HG02763 (cell line): ENCODE results near the gene UBE2G1.
"Not testable (repeated sequence)": the region's sequence is repeated elsewhere in the genome, so short reads cannot be mapped to it uniquely, and the experiment has no call there.

Source experiments
- ATAC-seq: cut with Tn5 transposase; IDR thresholded peaks from one replicate; pipeline ENCODE4 v1.9.1; 2021; ENCODE audit warnings: mild to moderate bottlenecking, moderate library complexity; ENCODE audit not compliant: unreplicated experiment

Gene UBE2G1

GRCh38 chr17:4375796-4376440 lies 9.4 kb upstream of the UBE2G1 start:
- not testable (repeated sequence) for ATAC-seq

GRCh38 chr17:4375039-4375748 lies 8.7 kb upstream of the UBE2G1 start:
- peak; percentile 63 for ATAC-seq

DNA sequence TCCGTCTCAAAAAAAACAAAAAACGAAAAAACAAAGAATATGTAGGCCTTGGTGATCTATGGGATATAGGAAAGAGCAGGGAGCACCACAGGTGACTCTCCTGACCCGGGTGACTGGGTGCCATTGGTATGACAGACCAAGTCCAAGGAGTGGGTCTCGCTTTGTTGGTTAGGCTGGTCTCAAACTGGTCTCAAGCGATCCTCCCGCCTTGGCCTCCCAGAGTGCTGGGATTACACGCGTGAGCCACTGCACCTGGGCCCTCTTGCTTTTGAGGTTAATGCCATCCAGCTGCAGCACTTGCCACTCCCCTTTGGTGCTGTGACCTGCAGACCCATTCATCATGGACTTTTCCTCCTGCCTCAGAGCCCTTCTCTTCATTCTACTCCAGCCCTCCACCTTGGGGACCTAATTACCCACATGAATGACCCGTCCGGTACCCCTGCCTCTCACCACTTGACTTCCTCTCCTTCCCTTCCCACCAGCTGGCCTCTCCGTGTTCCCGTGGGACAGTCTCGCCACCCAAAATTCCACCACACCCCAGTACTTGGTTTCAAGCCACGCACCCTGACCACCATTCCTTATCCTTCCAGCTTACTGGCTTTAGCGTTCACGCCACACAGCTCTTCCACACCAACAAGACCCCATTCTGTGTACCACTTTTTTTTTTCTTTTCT lies 3.2 kb upstream of the UBE2G1 start:
- ATAC-seq, result no peak

GRCh38 chr17:4368341-4368740 lies 1.9 kb upstream of the UBE2G1 start:
- no peak for ATAC-seq

DNA sequence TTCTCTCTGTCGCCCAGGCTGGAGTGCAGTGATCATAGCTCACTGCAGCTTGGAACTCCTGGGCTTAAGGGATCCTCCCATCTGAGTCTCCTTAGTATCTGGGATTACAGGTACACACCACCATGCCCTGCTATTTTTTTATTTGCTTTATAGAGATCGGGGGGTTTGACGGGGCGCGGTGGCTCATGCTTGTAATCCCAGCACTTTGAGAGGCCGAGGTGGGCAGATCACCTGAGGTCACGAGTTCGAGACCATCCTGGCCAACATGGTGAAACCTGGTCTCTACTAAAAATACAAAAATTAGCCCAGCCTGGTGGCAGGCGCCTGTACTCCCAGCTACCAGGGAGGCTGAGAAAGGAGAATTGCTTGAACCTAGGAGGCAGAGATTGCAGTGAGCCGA lies 702 bp upstream of the UBE2G1 start:
- ATAC-seq, result not testable (repeated sequence)

- ATAC-seq, result peak; percentile 24
These were observed 698 bp downstream of the UBE2G1 start for GRCh38 chr17:4365628-4366326.

GRCh38 chr17:4365103-4365627 lies 1.3 kb downstream of the UBE2G1 start:
- ATAC-seq, result peak; percentile 34

DNA sequence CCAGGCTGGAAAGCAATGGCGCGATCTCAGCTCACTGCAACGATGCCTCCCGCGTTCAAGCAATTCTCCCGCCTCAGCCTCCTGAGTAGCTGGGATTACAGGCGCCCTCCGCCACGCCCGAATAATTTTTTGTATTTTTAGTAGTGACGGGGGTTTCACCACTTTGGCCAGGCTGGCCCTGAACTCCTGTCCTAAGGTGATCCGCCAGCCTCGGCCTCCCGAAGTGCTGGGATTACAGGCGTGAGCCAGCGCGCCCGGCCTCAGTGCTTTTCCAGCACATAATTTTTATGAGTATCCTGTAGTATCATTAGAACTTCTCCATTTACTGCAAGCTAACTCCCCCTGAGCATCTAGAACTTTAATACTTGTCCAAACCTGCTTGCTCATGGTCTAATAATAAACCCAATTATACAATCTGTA lies 1.8 kb downstream of the UBE2G1 start:
- no peak for ATAC-seq

- ATAC-seq, result no peak
These were observed 4.3 kb downstream of the UBE2G1 start for GRCh38 chr17:4362141-4362540.

DNA sequence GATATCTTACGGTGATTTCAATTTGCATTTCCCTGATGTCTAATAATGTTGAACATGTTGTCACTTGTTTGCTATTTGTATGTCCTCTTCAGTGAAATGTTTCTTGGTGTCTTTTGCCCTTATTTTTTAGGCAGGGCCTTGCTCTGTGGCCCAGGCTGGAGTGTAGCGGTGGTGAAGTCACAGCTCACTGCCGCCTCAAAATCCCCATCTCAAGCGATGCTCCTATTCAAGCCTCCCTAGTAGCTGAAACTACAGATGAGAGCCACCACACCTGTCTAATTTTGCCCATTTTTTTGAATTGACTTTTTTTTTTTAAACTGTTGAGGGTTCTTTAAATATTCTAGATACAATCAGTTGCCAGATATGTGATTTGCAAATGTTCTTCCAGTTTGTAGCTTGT lies 8.3 kb downstream of the UBE2G1 start:
- no peak for ATAC-seq

- no peak for ATAC-seq
These were observed 8.8 kb downstream of the UBE2G1 start for GRCh38 chr17:4357671-4358070.

GRCh38 chr17:4357030-4357628 lies 9.3 kb downstream of the UBE2G1 start:
- no peak for ATAC-seq

- ATAC-seq, result no peak
These were observed 11.5 kb downstream of the UBE2G1 start for GRCh38 chr17:4354862-4355514.

GRCh38 chr17:4354206-4354605 lies 12.3 kb downstream of the UBE2G1 start:
- no peak for ATAC-seq

DNA sequence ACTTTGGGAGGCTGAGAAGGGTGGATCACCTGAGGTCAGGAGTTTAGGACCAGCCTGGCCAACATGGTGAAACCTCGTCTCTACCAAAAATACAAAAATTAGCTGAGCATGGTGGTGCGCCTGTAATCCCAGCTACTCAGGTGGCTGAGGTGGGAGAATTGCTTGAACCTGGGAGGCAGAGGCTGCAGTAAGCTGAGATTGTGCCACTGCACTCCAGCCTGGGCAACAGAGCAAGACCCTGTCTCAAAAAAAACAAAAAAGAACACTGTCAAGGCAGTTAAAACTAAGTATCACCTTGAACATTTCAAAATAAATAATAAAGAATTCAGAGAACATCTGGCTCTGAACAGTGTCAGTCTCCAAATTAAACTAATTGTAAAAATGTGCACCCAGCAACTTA lies 16.3 kb downstream of the UBE2G1 start:
- ATAC-seq, result not testable (repeated sequence)

GRCh38 chr17:4345581-4346252 lies 20.8 kb downstream of the UBE2G1 start:
- no peak for ATAC-seq

DNA sequence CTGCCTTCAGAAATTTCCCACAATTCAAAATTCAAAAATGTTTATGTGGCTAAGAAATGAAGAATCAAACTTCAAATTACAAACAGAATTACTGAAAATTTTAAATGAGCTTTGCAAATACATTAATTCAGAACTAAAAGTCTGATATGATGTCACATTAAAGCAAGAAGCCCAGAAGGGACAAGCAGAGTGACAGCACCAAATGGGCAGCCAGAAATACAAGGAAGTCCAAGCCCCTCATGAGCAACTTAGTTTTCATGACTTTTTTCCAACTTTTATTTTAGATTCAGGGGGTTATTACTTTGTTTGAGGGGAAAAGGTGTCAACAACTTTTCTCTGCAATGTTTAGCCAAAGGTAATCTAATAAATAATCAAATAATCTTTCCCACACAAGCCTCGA lies 21.5 kb downstream of the UBE2G1 start:
- no peak for ATAC-seq

DNA sequence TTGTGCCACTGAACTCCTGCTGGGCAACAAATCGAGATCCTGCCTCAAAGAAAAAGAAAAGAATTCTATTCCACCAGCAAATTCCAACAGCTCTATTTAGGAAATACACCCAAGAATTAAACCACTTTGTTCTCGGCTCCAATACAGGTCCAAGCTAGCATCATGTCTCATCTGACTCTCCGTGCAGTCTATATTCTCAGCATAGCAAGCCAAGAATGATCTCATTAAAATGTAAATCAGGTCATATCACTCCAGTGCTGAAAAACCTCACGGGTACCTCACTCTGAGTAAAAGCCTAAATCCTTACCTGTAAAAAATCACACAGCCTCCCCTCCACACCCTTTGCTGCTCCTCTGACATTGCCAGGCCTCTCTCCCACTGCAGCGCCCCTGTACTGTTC lies 23.9 kb downstream of the UBE2G1 start:
- ATAC-seq, result no peak

DNA sequence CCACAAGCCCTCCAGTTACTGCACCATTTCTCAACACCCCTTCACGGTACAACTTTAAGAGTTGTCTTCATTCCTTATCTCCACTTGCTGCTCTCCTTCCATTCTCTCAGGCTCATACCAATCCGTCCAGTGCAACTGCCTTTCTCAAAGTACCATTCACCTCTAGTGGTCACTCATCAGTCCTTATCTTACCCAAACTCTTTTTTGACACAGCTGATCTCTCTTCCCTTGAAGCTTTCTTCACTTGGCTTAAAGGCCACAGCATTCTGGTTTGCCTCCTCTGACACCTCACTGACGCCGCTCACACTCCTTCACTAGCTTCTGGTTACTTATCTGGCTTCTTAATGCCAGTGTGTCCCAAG lies 24.9 kb downstream of the UBE2G1 start:
- ATAC-seq, result no peak
